HG02852 (cell line): ENCODE measurements around the gene CENPP.

ENCODE experiments used
- ATAC-seq: cut with Tn5 transposase; IDR thresholded peaks from one replicate; pipeline ENCODE4 v1.9.1; 2021; ENCODE audit warnings: mild to moderate bottlenecking, moderate library complexity; ENCODE audit not compliant: unreplicated experiment

The CENPP gene

DNA sequence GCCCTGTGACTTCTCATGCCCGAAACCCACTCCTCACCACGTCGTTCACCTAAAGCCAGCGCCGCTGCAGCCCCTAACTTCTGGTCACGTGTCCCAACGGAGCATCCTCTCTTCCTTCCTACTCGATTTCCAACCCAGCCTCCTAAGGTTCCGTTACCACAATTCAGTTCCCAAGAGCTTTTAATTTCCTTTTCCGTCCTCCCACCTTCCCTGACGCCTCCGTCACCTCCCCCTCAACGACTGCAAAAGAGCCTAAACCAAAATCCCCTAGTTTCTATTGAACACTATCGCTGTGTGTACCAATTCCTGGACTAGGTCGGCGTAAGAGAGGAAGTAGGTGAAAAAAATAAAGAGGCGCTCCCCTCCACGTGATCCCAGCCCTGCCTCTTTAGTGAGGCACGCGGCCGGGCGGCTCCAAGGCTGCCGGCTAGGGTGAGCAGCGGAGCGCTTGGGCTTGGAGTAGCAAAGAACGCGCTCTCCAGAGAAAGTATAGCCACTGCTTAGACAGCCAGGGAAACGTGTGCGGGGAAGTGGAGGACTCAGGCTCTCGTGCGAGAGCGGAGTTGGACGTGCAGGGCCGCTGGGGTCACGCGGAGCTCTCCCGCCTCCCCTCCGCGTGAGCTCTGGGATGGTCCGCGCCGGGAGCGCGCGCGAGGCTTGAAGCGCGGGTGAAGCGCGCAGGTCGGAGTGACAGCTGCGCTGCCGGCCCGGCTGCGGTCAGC lies at the start of gene CENPP, which contains the start of gene NOL8:
Gene CENPP (plus strand): TSS at position 685 of the 722 bp plus-strand sequence.
Gene NOL8 (minus strand): TSS at position 82 of the 722 bp plus-strand sequence. CDS start 1,189 bp downstream, outside the sequence.
- ATAC-seq = peak; percentile 94

DNA sequence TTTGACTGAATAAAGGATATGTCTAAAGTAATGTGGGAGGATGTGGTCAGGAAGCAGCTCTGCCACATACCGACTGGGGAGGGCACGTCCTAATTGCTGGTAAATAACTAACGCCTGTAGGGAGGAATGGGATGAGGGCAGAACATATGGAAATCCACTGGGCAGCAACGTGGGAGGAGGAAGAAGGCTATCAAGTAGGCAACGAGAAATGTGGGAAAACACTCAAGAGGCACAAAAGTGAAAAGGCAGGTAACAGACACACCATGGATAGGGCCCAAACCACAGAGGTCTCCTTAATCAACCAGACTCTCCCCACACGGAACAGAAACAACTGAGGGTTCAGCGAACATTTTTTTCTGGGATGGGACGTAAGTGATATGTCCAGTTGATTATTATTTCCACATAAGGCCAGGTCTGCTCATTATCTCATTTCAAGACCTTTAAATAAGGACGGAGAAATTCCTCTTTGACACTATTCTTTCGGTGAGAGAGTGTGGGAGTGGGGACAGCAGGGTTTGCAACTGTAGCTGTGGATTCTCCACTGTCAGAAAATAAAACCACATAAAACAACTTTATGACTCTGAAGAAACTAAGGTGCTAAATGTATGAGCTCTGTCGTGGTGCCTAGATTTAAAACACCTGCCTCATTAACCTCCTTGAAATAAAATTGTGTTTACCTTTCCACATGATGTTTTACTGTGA lies 49.3 kb upstream of the CENPP start:
- no peak for ATAC-seq

DNA sequence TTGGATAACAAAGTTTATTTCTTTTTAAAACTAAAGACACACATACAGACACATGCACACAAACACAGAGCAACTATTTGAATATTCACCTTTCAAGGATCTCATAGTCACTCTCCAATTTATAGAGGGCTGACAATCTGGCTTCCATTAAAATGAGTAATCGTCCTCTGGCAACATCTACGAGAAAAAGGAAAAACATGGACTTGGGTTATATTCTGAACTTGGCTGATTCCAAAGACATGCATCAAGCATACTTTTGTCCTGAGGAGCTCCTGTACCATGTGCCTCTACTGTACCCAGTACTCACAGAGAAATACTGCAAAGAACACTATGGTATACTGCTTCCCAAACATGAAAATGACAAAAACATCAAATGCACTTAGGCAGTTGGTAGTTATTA lies 47.6 kb upstream of the CENPP start:
- no peak for ATAC-seq

DNA sequence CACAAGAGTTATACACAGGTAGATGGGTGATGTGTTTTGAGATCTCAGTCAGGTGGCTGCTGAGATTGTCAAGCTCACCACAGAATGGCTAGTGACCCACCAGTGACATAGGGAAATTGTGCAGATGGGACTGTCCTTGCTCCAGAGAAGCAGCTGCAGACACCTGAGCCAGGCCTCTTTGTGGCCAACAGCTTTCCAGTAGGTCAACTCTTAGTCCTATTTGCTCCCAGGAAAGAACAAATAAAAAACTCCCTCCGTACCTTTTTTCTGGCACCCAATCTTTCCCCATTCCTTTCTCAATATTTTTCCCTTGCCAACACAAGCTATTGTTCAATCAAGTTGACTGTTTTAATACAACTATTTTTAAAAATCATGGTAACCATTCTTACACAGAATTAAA lies 46.5 kb upstream of the CENPP start:
- no peak for ATAC-seq

DNA sequence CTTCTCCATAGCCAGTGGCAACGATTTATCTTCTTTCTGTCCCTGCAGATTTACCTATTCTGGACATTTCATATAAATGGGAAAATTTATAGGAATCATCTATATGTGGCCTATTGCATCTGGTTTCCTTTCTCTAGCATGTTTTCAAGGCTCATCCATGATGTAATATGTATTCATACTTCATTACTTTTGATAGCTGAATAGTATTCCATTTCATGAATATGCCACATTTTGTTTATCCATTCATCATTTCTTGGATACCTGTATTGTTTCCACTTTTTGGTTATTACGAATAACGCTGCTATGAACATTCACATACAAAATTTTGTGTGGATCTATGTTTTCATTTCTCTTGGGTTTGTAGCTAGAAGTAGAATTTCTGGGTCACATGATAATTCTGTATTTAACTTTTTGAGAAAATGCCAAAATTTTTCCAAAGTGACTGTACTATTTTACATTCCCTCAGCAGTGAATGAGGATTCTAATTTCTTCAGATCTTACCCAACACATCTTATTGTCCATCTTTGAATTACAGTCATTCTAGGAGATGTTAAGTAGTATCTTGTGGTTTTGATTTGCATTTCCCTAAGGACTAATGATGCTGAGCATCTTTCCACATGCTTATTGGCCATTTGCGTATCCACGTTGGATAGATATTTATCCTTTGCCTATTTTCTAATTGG lies 35.9 kb upstream of the CENPP start:
- ATAC-seq = no peak

DNA sequence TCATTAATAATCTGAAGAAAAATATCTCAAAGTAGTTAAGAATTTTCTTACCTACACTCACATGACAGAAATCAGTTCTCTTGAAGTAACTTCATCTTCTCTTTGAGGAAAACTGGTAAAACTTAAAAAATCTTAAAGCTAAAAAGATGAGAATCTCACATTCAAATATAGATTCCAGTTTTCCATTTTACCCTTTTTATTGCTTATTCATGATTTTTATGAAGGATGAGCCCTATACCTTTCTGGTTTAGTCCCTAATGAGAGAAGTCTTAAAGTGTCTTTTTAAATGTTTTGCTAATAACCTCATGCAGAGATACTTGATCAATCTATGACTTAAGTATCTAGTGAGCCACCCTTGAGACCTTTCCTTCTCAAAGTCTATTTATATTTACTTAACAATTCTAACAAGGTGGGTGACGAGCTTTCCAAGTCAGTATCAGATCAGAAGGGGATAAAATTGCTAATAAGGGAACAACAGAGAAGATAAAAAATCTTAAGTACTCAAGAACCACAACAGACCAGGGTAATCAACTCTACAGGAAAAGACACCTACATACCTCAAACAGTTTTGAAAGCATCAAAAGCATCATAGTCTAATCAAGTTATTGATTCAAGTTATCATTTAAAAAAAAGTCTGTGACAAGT lies 34.8 kb upstream of the CENPP start:
- ATAC-seq = no peak

DNA sequence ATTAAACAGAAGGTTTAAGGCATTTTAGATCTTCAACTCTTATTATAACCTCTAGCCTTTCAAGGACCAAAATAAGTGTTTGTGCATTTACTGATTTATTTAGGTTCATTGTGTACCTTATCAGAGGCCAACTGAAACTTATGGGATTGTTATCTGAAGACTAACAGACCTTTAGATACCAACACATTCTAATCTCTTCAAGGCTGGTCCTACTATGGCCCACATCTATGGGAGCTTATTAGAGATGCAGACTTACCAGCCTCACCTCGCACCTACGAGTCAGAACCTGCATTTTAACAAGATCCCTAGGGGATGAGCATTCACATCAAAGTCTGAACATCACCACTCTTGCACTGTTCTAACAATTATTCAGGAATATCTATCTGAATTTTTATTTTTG lies 34.2 kb upstream of the CENPP start:
- ATAC-seq = no peak

DNA sequence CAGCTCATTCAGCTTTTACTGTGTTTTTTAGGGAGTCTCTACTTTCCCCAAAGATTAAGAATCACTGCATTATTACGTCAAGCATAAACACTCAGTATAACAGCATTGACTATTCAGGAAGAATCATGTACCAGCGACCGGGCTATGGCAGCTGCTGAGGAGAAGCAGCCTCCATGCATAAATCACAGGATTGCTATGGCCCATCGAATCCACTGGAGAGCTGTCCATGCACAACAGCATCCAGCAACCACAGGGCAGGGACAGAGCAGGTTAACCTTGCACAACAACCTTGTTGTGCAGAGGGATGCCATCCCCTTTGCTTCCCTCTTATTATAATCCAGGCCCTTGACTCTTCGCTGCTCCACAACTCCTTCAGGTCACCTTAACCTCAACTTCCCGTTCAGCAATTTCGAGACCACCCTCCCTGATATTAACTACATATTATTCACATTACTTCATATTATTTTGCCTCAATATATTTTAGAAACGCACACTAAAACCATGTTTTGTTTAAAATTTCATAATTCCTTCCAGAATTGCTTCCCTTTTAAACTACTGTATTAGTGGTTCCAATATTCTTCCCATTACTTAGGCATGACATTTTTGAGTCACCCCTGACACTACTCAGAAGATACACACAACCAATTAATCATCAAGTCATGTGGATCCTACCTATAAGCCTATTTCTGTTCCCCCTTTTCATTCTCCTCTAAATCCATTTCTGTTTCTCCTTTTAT lies 33.2 kb upstream of the CENPP start:
- no peak for ATAC-seq

DNA sequence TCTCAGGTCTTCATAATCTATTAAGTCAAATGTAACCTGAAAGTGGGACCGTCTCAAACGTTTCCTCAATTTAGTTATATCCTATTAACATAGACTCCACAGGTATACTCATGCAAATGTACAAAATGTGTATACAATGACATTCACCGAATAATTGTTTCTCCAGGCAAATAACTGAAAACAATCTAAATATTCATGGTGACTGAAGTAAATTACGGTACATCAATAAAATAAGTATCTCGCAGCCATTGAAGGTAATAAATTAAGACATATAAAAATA lies 32.7 kb upstream of the CENPP start:
- ATAC-seq = no peak

DNA sequence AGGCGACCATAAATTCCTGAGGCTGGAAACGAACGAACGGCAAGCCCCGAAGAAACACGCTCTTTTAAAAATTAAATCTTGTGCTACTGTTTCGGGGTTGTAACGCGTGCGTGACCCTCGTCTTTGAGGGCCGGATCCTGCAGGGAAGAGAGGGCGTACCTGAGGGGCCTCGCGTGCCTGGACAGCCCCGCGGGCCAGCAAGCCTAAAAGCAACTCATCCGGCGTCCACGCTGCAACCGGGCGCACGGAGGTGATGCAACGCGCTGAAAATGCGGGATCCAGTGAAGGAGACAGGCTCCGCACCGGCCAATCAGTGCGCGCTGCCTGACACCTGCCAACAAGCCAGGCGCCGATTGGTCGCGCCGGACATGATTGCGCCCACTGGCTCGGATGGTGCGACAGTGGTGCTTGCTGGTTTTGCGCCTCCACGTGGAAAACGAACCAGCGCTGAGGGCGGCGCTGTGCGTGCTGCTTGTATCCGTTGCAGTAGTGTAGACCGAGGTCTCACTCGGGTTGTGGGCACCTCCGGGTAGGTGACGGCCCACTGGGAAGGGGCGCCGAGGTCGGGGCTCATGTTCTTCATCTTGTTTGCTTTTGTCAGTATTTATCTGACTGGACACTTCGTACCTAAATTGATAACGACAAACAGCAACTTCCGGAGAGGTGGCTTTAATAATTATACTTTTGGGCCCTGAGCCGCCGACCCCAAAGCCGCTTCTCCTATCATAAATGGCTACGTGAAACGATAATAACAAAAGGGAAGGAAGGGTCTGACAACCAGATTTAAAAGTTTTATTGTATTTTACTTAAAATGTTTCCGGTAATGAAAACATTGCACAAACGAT lies 32.1 kb upstream of the CENPP start, which contains the start of gene IARS1:
Gene IARS1 (minus strand): TSS at position 246 of the 845 bp plus-strand sequence. CDS start 4,278 bp downstream, outside the sequence.
- ATAC-seq = peak; percentile 94

DNA sequence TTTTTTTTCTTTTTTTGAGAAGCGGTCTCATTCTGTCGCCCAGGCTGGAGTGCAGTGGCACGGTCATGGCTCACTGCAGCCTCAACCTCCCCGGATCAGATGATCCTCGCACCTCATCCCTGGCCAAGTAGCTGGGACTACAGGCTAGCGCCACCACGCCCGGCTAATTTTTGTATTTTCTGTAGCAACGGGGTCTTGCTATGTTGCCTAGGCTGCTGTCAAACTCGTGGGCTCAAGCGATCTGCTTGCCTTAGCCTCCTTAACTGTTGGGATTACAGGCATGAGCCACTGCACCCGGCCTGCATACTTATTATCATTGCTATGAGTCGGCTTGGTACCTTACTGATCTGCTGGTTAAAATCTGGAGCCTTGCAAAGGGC lies 31.5 kb upstream of the CENPP start:
- ATAC-seq = no peak

DNA sequence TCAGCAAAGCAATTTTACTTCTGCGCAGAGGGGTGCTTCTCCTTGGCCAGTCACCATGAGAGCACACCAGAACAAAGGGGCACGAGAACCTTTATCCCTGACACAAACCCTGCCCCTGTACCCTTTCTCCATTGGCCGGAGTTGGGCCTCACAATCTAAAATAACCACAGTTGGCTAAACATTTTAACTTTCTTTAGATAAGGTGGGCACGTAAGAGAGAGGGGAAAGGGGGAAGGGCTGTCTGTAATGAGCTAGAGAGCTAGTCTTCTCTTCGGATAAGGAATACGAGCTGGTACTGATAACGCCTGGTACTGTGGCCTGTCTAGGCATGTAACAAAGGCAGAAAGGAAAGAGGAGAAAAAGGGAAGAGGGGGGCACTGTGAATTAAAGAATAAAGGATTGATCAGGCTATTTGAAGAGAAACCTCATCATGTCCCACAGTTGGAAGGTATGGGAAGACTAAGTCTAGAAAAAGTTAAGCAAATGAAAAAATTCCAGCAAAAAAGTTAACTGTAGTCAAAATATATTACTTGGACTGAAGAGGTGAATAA lies 30.4 kb upstream of the CENPP start:
- ATAC-seq = no peak

DNA sequence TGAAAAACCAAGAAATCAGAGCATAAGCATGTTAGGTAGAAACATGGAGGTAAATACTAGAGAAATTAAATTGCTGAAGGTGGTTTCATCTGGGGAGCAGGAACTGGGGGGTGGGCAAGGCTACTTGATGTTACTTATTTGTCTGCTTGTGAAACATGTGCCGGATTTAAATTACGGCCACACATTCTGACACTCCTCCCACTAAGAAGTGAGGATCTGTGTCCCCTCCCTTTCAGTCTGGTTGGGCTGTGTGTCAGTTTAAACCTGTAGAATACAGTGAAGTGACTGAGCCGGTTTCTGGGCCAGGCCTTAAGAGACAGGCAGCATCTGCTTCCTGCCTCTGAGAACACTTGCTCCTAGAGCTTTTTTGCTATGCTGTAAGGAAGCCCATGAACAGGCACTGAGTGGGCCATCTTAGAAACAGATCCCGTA lies 29.9 kb upstream of the CENPP start:
- no peak for ATAC-seq

DNA sequence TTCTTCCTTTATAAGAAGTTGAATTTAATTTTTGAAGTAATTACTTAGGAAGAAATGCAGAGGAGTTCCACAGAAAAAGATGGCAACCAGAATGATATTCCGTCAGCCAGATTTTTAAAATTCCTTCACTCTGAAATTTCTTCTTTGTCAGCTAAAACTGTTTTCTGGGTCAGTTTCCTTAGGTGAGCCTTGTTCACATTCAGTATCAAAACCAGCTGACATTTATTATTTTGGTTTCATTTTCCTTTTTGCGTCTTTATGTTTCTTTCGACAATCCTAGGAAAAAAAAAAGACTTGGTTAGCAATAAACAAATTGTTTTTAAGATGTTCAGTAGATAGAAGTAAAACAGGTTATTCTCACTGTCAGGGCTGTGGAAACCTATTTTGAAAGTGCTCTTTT lies 28.1 kb upstream of the CENPP start:
- ATAC-seq = no peak

DNA sequence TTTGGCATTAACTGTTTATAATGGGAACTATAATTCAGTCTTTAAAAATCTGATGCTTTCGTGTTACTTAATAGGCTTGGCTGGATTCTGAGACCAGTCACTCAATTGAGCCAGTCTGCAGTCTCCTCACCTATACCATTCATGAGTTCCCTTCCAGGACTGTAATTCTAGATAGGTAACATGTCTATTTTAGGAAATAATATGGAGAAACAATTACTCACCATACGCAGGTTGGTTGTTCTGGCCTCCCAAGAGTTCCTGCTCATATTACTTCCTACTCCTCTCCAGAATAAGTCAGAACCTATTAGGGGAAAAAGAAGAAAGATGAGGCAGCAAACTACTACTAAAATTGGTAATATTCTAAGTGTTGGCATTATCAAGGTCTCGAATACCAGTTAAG lies 27.7 kb upstream of the CENPP start:
- ATAC-seq = no peak

DNA sequence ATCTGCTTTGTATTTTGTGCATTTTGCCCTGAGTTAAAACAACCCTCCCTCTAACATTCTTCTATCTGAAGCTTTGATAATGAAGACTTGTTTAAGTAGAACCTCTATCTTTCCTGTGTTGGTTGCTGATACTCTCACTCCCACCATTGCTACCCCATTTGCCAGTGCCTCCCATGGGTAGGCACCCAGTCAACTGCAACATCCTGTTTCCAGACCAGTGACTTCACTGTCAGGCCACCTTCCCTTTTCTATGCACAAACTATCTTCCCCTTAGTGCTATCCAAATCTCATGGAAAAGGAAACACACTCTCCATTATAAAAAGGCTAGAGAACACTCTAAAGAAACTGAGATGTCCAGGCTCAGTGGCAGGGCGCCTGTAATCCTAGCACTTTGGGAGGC lies 26.6 kb upstream of the CENPP start:
- ATAC-seq = no peak

DNA sequence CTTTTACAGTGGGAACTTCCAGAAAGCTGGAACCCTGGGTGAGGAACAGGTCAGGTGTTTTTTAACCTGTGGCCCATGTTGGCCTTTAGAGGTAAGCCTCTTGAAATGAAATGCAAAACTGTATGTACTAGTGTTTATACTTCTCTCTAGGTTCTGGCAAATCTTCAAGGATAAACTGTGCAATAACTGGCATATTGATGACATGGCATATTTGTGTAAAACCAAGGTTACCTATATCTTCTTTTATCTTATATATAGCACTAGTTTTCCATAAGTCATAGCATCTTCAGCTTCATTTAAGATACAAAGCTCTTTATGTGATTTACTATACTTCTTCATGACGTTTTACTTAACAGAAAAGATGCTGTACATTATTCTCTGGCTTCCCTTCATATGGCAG lies 24.8 kb upstream of the CENPP start:
- ATAC-seq = no peak

DNA sequence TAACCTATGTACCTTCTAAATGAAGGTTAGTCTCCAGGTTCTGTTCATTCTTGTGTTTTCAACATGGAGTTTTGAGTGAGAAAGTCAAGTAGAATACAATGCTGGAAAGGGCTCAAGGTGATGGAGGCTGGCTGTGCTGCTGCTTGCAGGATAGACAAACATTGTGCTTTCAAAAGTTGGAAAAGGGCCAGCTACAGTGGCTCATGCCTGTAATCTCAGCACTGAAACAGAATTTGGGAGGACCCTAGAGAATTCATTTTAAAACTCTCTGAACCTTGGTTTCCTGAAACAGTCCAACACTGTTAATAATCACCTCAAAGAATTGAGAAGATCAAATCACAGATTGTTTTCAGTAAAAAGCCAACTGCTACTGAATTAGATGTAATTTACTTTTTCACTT lies 16.9 kb upstream of the CENPP start:
- no peak for ATAC-seq

DNA sequence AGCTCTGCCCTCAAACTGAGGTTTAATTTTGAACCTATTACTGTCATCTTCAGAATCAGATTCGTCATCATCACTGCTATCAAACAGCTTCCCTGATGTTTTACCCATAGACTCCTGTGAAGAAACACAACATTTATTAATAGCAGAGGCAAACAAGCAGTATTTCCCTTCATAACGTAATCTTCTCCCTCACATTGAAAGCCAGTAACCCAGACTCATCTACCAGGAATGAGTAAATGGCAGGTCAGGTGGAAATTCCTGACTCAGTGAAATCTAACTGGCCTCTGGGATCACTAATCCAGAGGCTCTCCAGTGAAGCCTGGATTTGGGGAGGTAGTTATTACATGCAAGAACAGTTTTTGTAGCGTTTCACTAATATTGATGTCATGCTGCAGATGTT lies 15.2 kb upstream of the CENPP start:
- ATAC-seq = no peak
